Stomach smooth muscle (tissue), 2 donors: ENCODE results near the gene ELFN1.

Source experiments
- H3K27ac ChIP-seq: one replicate; pipeline ENCODE4 v1.7.0; 2013; ENCODE audit warnings: mild to moderate bottlenecking, low read length, inconsistent platforms
- H3K27me3 ChIP-seq, 2 donors: one replicate each; pipeline ENCODE4 v1.7.0; 2013; ENCODE audit warnings: low read length in 2 of 2; ENCODE audit not compliant: insufficient read depth in 2 of 2, control insufficient read depth in 1 of 2
- H3K36me3 ChIP-seq, 2 donors: one replicate each; pipeline ENCODE4 v1.7.0; 2013; ENCODE audit warnings: low read length in 2 of 2; ENCODE audit not compliant: control insufficient read depth in 2 of 2, insufficient read depth in 2 of 2
- H3K4me1 ChIP-seq: one replicate; pipeline ENCODE4 v1.7.0; 2013; ENCODE audit warnings: low read length; ENCODE audit not compliant: control insufficient read depth, insufficient read depth
- H3K4me3 ChIP-seq, 2 donors: one replicate each; pipeline ENCODE4 v1.7.0; 2013; ENCODE audit warnings: low read length in 2 of 2
- H3K9ac ChIP-seq, 2 donors: one replicate each; pipeline ENCODE4 v1.7.0; 2013; ENCODE audit warnings: low read length in 2 of 2, mild to moderate bottlenecking in 1 of 2
- H3K9me3 ChIP-seq, 2 donors: one replicate each; pipeline ENCODE4 v1.7.0; 2013; ENCODE audit warnings: low read length in 2 of 2; ENCODE audit not compliant: control insufficient read depth in 2 of 2
- donor health status: healthy.
- donor health status: Pancreatic carcinoma.

ELFN1 gene

GRCh38 chr7:1632916-1633785 lies 36.9 kb upstream of the ELFN1 start:
- Histone ChIP-seq H3K4me1 (no peaks in the 10 kb centered on the region), H3K4me3 (no peak overlapping the region), H3K9me3 (peaks cover 5 to 25% of the 10 kb centered on the region in 2 donors), H3K27ac (no peak overlapping the region), H3K9ac (no peak overlapping the region), H3K36me3 (no peaks in the 10 kb centered on the region), H3K27me3 (peaks cover 0 to 7% of the 10 kb centered on the region in 2 donors)

DNA sequence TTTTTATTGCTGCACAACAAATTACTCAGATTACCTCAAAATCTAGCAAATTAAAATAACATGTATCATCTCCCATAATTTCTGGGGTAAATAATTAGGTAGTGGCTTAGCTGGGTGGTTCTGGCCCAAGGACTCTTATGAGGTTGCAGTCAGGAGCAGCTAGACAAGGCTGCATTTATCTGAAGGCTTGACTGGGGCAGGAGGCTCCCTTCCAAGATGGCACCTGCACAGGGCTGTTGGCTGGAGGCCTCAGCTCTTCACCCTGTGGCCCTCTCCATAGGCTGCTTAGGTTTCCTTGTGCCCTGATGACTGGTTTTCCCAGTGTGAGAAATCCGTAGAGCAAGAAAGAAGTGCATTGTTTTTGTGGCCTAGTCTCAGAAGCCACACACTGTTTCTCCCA lies 34.7 kb upstream of the ELFN1 start:
- H3K36me3 ChIP-seq: no peaks in the 10 kb centered on the region
- H3K4me1 ChIP-seq: no peaks in the 10 kb centered on the region
- peaks cover 0 to 7% of the 10 kb centered on the region in 2 donors for H3K27me3 ChIP-seq
- no peak overlapping the region for H3K4me3 ChIP-seq
- H3K9ac ChIP-seq: no peak overlapping the region
- no peak overlapping the region for H3K27ac ChIP-seq
- peaks cover 5 to 25% of the 10 kb centered on the region in 2 donors for H3K9me3 ChIP-seq

- Histone ChIP-seq H3K4me1 (no peaks in the 10 kb centered on the region), H3K27me3 (peaks cover 0 to 5% of the 10 kb centered on the region in 2 donors), H3K9ac (no peak overlapping the region), H3K4me3 (no peak overlapping the region), H3K36me3 (no peaks in the 10 kb centered on the region), H3K27ac (no peak overlapping the region), H3K9me3 (peaks cover 5 to 25% of the 10 kb centered on the region in 2 donors)
Measured at GRCh38 chr7:1637155-1637554, 32.9 kb upstream of the ELFN1 start.

DNA sequence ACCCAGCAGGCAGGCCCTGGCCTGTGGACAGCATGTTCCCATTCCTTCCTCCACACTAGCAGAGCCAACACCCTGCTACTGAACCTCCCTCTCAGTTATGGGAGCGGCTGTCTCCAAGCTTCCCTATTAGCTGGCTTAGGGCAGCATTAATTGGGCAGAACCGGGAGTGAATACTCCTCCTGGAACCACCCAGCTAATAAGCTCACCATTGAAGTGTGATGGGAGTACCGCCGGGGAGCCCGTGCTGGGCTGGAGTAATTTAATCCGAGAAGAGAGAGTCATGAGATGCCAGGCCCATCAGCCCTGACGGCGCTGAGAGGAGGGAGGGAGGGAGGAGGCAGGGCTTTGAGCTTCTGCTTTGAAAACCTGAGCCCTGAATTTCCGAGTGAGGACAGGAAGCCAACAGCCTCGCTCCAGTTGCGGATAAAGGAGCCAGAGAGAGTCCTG lies 31.8 kb upstream of the ELFN1 start:
- Histone ChIP-seq H3K27ac (no peak overlapping the region), H3K36me3 (no peaks in the 10 kb centered on the region), H3K4me3 (no peak overlapping the region), H3K27me3 (peaks cover 0 to 2% of the 10 kb centered on the region in 2 donors), H3K9ac (no peak overlapping the region), H3K4me1 (no peaks in the 10 kb centered on the region), H3K9me3 (peaks cover 5 to 25% of the 10 kb centered on the region in 2 donors)

DNA sequence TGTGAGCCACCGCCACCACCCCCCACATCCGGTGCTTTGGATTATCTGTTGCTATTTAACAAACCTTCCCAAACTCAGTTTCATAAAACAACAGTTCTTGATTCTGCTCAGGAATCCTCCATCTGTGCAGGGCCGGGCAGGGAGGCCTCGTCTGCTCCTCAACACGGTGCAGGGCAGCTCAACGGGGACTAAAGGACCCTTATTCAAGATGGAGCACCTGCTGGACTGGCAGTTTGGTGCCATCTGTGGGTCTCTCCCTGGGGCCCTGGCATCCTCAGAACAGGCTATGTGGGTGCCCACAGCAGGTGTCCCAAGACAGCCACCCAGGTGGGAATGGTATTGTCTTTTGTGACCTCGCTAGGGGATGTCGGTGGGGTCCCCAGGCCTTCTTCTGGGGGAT lies 31.0 kb upstream of the ELFN1 start:
- H3K4me1 ChIP-seq: no peaks in the 10 kb centered on the region
- H3K36me3 ChIP-seq: no peaks in the 10 kb centered on the region
- H3K27ac ChIP-seq: no peak overlapping the region
- H3K27me3 ChIP-seq: peaks cover 2 to 7% of the 10 kb centered on the region in 2 donors
- H3K4me3 ChIP-seq: no peak overlapping the region
- peaks cover 5 to 25% of the 10 kb centered on the region in 2 donors for H3K9me3 ChIP-seq
- H3K9ac ChIP-seq: no peak overlapping the region

- Histone ChIP-seq H3K4me1 (no peaks in the 10 kb centered on the region), H3K27me3 (peaks cover 2 to 12% of the 10 kb centered on the region in 2 donors), H3K9ac (no peak overlapping the region), H3K36me3 (no peaks in the 10 kb centered on the region), H3K9me3 (peaks cover 5 to 20% of the 10 kb centered on the region in 2 donors), H3K27ac (no peak overlapping the region), H3K4me3 (no peak overlapping the region)
Measured at GRCh38 chr7:1639532-1640175, 30.4 kb upstream of the ELFN1 start.

DNA sequence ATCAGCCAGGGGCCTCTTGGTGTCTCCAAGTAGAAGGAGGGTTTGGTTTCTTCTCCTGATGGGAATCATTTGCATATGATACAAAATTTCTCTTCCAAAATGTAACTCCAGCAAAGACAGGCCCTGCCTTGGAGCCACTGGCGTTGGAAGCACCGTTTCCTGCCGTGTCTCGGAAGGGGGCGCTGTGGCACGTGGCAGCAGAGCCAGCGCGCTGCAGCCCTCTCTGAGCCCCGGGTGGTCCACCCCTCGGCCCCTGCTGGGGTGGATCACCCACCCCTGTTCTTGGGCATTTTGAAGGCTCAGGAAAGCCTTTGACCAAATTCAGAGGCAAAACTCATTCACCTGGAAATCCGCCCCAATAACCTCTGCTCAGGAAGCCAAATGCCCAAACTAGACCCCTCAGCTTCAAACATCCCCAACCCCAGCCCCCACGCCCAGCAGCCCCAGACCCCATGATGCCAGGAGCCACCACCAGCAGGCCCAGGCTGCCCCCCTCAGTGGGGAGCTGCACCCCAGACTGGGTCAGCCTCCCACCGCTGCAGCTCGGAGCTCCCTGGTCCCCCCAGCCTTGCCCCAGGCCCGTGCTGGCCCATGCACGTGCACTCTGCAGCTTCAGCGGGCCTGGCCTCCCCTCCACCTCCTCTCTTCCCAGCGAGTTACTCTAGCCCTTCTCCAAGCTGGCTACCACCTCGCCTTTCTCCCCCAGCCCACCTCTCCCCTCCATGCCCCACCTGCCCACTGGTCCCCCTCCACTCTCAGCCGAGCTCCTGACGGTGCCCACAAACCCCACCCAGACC lies 29.5 kb upstream of the ELFN1 start:
- Histone ChIP-seq H3K36me3 (no peaks in the 10 kb centered on the region), H3K27me3 (peaks cover 2 to 13% of the 10 kb centered on the region in 2 donors), H3K9ac (no peak overlapping the region), H3K4me1 (no peaks in the 10 kb centered on the region), H3K9me3 (peaks cover 5 to 12% of the 10 kb centered on the region in 2 donors), H3K4me3 (no peak overlapping the region), H3K27ac (no peak overlapping the region)

DNA sequence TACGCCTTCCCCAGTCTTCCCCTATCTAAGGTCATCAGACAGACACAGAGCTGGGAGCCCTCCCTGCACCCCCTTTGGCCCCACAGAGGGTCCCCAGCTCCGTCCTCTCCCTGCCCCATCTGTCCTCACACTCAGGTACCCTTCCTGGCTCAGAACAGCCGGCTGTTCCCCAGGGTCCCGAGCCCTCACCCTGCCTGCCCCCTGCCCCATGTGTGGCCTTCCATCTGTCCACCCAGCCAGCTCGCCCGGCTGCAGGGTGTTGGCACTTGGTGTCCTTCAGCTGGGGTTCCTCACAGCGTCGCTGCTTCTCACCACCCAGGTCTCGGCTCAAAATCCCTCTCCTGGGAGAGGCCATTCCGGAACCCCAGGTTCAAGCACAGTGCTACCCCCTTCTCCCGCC lies 28.9 kb upstream of the ELFN1 start:
- Histone ChIP-seq H3K4me1 (no peaks in the 10 kb centered on the region), H3K9me3 (peaks cover 5 to 10% of the 10 kb centered on the region in 2 donors), H3K27me3 (peaks cover 2 to 13% of the 10 kb centered on the region in 2 donors), H3K9ac (no peak overlapping the region), H3K4me3 (no peak overlapping the region), H3K27ac (no peak overlapping the region), H3K36me3 (no peaks in the 10 kb centered on the region)

GRCh38 chr7:1641661-1642260 lies 28.3 kb upstream of the ELFN1 start:
- Histone ChIP-seq H3K9ac (no peak overlapping the region), H3K36me3 (no peaks in the 10 kb centered on the region), H3K4me3 (no peak overlapping the region), H3K27ac (no peak overlapping the region), H3K9me3 (peaks cover 5 to 8% of the 10 kb centered on the region in 2 donors), H3K27me3 (peaks cover 2 to 13% of the 10 kb centered on the region in 2 donors), H3K4me1 (no peaks in the 10 kb centered on the region)

DNA sequence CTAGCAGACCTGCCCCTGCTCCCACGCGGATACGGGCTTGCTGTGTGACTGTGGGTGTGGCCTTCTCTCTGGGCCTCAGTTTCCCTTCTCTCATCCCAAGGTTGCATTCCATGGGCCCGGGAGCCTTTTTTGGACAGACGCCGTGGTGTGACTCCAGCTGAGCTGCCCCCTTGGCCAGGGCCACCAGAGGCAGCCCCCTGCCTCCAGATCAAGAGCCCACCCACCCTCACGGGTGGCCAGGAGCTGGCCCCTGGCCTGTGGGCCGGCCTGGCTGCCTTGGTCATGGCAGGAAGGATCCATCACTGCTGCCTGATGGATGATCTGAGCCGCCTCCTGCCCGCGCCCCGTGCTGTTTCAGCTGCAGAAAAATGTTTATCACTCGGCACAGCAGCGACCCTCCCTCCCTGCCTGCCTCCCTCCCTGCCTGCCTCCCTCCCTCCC lies 27.8 kb upstream of the ELFN1 start:
- Histone ChIP-seq H3K9me3 (peaks cover under 1 to 2% of the 10 kb centered on the region in 2 donors), H3K4me1 (no peaks in the 10 kb centered on the region), H3K27me3 (peaks cover 2 to 16% of the 10 kb centered on the region in 2 donors), H3K9ac (no peak overlapping the region), H3K27ac (no peak overlapping the region), H3K4me3 (no peak overlapping the region), H3K36me3 (no peaks in the 10 kb centered on the region)
